Activated T-cell treated with anti-CD3 and anti-CD28 coated beads, Interleukin-2, amount 50 U/mL, for 48 hours (primary cell): ENCODE data around the gene CHST15.

Experiments used
- DNase-seq, 2 experiments: peaks; one replicate each; pipeline ENCODE4 v3.0.0-alpha.2; 2020

CHST15 gene

GRCh38 chr10:124092860-124093773 lies at the start of gene CHST15:
CHST15 (minus strand) TSS chr10:124093598; CDS start chr10:124046212, 47,386 bp downstream.
- peak; percentile 32 to 44 for DNase-seq

- DNase-seq = no peak
Observed at GRCh38 chr10:124142960-124143359, 49.6 kb upstream of the CHST15 start.

- DNase-seq = no peak
Observed at GRCh38 chr10:124142006-124142739, 48.8 kb upstream of the CHST15 start.

DNA sequence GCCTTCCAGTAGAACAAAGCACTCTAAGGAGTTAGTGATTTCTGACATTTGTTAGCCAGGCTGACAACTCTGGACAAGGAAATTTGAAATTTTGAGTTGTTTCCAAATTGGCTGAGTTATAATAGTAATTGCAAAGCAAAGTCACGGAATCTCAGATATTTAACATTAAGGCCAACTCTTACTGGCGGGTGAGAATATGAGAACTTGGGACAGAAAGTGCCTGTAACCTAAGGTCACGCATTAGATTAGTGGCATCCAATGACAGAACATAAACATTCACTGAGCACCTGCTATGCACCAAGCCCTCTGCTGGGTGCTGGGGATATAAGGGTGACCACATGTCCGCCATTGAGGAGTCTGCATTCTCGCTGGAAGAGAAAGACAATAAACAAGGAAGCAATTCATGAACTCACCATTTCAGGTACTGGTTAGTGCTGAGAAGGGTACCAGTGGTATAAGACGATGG lies 45.5 kb upstream of the CHST15 start:
- no peak for DNase-seq

DNA sequence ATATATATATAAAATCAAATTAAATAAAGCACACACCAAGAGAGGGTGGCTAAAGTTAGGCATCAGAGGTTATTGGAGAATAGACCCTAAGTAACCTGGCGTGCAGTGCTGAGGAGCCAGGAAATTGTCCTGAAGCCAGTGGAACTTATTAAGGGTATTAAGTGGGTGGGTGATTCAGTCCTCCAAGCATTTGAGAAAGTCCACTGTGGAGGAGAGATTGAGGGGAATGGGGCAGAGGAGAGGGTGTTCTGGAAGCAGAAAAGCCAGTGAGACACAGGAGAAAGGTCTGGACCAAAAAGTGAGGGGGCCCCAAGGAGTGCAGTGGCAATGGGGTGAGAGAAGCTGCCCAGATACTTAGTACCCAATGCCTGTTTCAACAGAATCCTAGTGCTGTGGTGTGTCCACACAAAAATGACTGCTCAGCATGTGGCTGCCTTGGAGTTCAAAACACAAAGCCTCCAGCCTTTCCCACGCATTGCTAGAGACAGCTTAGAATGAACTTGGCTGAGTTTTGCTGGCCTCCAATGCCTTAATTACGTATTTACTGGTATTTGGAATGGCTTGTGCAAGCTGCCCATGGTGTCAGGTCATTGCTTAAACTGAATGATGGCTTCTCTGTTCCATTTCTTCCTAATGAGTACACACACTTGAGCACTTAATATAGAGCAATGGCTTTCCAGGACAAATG lies 44.9 kb upstream of the CHST15 start:
- DNase-seq = no peak

- DNase-seq = no peak
Observed at GRCh38 chr10:124134251-124134893, 41.0 kb upstream of the CHST15 start.

GRCh38 chr10:124132876-124133275 lies 39.5 kb upstream of the CHST15 start:
- no peak for DNase-seq

DNA sequence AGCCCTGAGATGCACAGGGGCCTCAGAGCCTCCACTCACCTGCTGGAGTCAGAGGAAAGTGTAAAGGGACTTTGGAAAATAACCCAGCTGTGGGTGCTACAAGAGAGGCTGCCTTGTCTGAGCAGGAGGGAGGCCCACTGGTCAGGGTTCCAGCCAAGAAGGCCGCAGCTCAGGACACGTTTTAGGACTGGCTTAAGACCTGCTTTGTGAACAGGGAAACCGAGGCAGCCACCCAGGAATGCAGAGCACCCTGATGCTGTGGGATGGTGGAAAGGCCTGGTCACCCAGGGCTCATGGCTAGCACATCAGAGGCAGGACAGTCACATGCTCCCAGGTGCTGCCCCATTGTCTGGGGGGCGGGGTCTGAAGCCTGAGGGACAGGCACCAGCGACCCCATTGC lies 38.9 kb upstream of the CHST15 start:
- no peak for DNase-seq

- no peak for DNase-seq
Observed at GRCh38 chr10:124131172-124131571, 37.8 kb upstream of the CHST15 start.

DNA sequence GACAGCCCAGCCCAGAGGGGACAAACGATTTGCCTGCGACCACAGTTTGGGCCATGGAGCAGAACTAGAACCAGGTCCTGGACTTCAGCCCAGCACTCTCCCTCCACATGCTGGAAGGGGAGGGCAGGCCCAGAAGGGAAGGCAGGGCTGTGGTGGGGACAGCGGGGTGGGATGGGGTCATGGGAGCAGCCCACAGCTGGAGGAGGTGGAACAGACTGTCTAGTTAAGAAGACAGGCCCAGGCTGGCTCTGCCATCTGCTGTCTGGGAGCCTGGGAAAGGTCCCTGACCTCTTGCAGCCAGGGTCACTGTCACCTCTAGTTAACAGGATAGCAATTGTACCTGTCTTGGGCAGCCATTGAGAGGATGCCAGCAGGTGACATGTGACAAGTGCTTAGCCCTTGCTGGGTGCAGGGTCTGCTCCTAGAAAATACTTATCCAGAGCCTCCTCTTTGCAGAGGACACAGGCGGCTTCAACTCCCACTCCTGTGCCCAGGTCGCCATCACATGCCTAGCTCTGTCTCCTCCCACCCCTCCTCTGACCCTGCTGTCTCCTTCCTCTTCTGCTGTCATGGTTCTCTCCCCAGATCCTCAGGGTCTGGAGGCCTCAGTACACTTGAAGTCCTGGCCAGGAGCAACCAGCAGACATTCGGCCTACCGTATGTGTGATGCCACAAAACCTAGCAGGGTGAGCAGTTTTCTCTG lies 37.0 kb upstream of the CHST15 start:
- DNase-seq = no peak

DNA sequence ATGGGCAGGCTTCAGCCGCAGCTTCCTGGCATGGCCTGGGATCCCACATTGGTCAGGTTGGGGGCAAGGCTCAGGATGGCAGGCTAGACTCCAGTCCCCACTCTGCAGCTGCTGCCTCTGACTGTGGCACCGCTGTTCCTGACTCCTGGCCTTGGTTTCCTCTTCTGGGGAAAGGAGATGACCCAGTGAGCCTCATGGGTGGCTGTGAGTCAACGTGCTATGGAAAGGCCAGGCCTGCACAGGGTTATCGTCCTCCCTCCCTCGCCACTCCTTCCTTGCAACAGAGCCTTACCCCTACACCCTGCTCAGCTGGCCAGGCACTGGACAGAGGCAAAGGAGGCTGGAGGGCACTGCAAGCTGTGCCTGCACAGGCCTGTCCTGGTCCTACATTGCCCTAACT lies 36.1 kb upstream of the CHST15 start:
- no peak for DNase-seq

GRCh38 chr10:124128811-124129145 lies 35.4 kb upstream of the CHST15 start:
- DNase-seq = no peak

GRCh38 chr10:124127965-124128810 lies 34.8 kb upstream of the CHST15 start:
- DNase-seq = no peak

- DNase-seq = no peak
Observed at GRCh38 chr10:124127563-124127962, 34.2 kb upstream of the CHST15 start.

- DNase-seq = no peak
Observed at GRCh38 chr10:124126983-124127385, 33.6 kb upstream of the CHST15 start.

DNA sequence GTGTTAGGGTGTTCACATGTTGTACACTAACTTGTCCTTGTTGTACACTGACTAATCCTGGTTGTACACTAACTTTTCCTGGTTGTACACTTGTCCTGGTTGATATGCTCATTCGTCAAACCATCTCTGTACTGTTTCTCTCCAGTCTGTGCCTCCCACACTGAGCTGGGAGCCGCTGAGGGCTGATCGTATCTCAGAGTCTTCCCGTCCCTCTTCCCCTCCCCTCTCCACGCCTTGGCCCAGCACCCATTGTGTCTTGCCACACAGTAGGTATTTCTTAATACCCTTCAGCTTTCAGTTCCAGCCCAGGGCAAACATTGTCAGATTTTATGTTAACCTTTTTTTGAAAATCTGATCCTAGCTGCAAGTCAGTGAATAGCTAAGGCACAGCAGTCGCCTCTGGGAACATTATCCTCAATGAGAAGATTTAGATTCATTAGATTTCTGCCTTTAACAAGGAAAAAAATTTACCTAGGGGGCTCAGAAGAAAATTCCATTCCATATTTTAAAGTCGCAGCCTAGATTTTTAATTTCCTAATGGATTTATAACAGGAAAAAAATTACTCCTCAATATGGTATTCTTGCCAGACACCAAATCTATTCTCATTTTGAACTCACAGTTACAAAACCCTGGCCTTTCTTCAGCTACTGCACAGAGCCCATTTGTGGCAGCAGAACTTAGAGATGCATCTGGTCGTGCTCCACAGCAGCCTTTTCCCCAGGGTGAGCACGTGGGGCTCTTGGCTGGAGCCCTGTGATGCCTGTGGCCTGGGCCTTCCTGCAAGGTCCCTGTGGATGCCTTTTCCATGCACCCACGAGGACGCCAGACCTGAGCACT lies 33.0 kb upstream of the CHST15 start:
- DNase-seq = no peak

DNA sequence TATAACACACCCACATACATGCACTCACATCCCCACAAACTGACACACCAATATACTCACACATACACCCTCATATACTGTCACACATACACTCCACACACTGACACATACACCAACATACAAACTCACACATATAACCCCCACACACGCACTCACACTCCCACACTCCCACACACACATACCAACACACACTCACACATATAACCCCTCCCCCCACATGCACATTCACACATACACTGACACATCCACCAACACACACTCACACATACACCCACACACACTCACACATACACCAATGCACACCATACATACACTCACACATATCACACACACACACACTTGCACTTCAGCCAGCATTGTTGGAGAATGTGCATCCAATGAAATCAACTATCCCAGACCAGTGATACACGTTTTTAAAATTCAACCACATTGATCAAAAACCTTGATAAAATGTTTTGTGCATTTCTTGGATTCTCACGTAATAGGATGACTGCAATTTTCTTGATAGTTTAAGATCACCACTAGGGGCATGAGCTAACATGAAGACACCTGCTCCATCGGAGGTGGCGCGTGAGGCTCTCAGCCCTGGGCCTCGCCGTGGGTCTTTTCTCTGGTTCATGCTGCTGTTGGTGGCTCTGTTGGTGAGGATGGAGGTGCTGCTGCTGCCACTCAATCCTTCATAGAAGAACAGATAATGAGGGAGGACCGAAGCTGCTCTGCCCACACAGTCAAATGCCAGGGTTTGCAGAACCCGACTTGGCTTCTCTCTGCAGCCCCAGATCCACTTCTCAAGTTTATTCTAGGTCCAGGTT lies 32.1 kb upstream of the CHST15 start:
- DNase-seq = no peak

DNA sequence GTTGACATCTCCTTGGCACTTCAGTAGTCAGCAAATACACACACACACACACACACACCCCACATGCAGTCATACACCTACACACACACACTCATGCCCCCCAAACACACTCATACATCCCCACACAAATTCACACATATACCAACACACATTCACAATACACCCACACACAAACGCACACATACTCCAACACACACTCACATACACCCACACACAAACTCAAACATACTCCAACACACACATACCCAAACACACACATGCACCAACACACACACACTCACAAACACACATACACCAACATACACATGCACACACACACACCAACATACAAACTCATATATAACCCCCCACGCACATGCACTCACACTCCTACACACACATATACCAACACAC lies 31.4 kb upstream of the CHST15 start:
- no peak for DNase-seq

- no peak for DNase-seq
Observed at GRCh38 chr10:124124123-124124768, 30.8 kb upstream of the CHST15 start.
